IPS DF 6.9 (cell line): ENCODE results near the gene IGFALS.

Experiments used
- DNase-seq: peaks from one replicate; pipeline ENCODE4 v3.0.0-alpha.2; 2013; ENCODE audit warnings: low read depth, low spot score
- H3K27ac ChIP-seq: one replicate; pipeline ENCODE4 v1.5.1; 2013; ENCODE audit warnings: low read length, control low read depth
- H3K27me3 ChIP-seq: 2 replicates; pipeline ENCODE4 v1.6.1; 2013; ENCODE audit warnings: mild to moderate bottlenecking, low read length; ENCODE audit not compliant: control insufficient read depth, insufficient read depth
- H3K36me3 ChIP-seq: 2 replicates; pipeline ENCODE4 v1.6.1; 2013; ENCODE audit warnings: low read length; ENCODE audit not compliant: control insufficient read depth, insufficient read depth
- H3K4me1 ChIP-seq: 2 replicates; pipeline ENCODE4 v1.6.1; 2013; ENCODE audit warnings: low read length; ENCODE audit not compliant: control insufficient read depth, insufficient read depth
- H3K4me3 ChIP-seq: 2 replicates; pipeline ENCODE4 v1.5.1; 2013; ENCODE audit warnings: mild to moderate bottlenecking, low read length
- H3K9me3 ChIP-seq: 2 replicates; pipeline ENCODE4 v1.6.1; 2013; ENCODE audit warnings: low read length, inconsistent platforms; ENCODE audit not compliant: control insufficient read depth, insufficient read depth
- WGBS: extraction: QIAGEN DNeasy Blood & Tissue Kit; methylation state at CpG from one replicate; pipeline ENCODE4 v1.1.7; 2013; ENCODE audit warnings: mixed read lengths, missing lambda C conversion rate; ENCODE audit not compliant: insufficient read length, insufficient coverage; 5-methylcytosine and 5-hydroxymethylcytosine counted together

Gene IGFALS

DNA sequence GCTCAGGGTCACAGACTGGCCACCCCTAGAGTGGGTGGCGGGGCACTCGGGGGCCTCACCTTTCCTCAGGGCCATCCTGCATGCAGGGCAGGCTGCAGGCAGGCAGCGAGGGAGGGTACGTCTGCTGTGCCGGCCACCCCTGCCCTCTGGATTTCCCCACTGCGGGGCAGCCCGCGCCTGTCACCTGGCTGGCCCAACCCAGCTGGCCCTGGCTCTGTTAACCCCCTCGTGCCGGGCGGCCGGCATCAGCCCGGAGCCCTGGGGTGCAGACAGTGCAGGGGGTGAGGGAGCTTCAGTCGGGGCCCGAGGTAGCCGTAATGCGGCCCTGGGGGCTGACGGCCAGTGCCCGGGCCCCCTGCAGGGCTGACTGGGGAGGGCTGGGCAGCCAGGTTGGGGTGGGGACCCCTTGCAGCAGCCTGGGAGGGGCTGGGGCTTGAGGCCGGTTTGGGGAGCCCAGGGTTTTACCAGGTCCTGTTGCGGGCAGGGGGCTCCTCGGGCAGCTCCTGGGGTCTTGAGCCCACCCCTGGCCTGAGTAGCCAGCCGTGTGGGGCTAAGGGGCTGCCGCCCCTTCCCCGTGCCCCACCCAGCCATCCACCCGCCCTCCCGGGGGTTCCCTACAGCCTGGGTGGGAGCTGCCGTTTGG, at the start of gene IGFALS:
Gene IGFALS (minus strand): TSS at position 128 of the 643 bp plus-strand sequence. CDS start 53 bp downstream, at position 75.
- Histone ChIP-seq H3K9me3 (peaks cover 1% of the 10 kb centered on the region), H3K36me3 (peaks cover 7% of the 10 kb centered on the region), H3K4me1 (no peaks in the 10 kb centered on the region; the same call in 1 of the 2 replicates), H3K27ac (no peak within 1 kb of the TSS), H3K4me3 (no peak within 1 kb of the TSS), H3K27me3 (no peaks in the 10 kb centered on the region)
- no peak for DNase-seq
- WGBS: no CpG with 5 or more reads among the region's 28 CpGs

- Histone ChIP-seq H3K27ac (no peak overlapping the region), H3K4me3 (no peak overlapping the region), H3K36me3 (no peaks in the 10 kb centered on the region), H3K9me3 (no peaks in the 10 kb centered on the region), H3K4me1 (no peaks in the 10 kb centered on the region), H3K27me3 (0 out of 2 replicates have a peak, but pooled peaks cover 1% of the 10 kb centered on the region)
- no peak for DNase-seq
- WGBS: no CpG with 5 or more reads among the region's 9 CpGs
Measured at GRCh38 chr16:1839554-1839953, 46.0 kb upstream of the IGFALS start.

- H3K4me3 ChIP-seq: no peak overlapping the region
- no peak for DNase-seq
- no peak overlapping the region for H3K27ac ChIP-seq
- H3K9me3 ChIP-seq: no peaks in the 10 kb centered on the region
- WGBS: no CpG with 5 or more reads among the region's 5 CpGs
- 0 out of 2 replicates have a peak, but pooled peaks cover 1% of the 10 kb centered on the region for H3K27me3 ChIP-seq
- no peaks in the 10 kb centered on the region for H3K36me3 ChIP-seq
- no peaks in the 10 kb centered on the region for H3K4me1 ChIP-seq
Measured at GRCh38 chr16:1834096-1834495, 40.6 kb upstream of the IGFALS start.

DNA sequence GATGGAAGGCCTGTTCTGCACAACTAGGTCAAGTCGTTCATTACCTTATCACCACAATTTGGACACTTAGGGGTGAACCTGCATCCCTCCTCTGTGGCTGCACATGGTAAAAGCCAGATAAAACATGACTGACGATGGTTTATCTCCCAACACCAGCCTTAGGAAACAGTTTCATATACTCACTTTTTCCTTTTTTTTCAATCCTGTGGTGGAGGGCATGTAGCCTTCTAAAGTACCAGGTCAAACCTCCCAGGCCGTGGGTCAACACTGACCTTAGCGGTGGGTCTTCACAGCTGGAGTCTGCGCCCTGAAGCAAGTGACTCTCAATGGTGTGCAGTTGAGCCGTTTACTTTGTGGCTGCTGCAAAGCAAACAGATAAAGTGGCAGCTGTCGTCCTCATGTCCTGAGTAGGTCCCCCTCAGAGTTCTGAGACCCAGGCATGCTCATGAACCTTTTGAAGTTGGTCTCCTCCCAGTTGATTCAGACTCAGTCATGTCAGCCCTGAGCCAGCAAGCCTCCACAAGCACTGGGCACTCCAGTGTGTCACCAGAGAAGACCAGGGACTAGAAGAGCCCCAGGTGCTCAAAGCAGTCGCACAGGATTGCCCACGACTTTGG, 39.4 kb upstream of the IGFALS start:
- 0 out of 2 replicates have a peak, but pooled peaks cover 1% of the 10 kb centered on the region for H3K27me3 ChIP-seq
- H3K27ac ChIP-seq: no peak overlapping the region
- H3K36me3 ChIP-seq: no peaks in the 10 kb centered on the region
- no peaks in the 10 kb centered on the region for H3K9me3 ChIP-seq
- WGBS: no CpG with 5 or more reads among the region's 9 CpGs
- no peak for DNase-seq
- H3K4me3 ChIP-seq: no peak overlapping the region
- H3K4me1 ChIP-seq: no peaks in the 10 kb centered on the region

DNA sequence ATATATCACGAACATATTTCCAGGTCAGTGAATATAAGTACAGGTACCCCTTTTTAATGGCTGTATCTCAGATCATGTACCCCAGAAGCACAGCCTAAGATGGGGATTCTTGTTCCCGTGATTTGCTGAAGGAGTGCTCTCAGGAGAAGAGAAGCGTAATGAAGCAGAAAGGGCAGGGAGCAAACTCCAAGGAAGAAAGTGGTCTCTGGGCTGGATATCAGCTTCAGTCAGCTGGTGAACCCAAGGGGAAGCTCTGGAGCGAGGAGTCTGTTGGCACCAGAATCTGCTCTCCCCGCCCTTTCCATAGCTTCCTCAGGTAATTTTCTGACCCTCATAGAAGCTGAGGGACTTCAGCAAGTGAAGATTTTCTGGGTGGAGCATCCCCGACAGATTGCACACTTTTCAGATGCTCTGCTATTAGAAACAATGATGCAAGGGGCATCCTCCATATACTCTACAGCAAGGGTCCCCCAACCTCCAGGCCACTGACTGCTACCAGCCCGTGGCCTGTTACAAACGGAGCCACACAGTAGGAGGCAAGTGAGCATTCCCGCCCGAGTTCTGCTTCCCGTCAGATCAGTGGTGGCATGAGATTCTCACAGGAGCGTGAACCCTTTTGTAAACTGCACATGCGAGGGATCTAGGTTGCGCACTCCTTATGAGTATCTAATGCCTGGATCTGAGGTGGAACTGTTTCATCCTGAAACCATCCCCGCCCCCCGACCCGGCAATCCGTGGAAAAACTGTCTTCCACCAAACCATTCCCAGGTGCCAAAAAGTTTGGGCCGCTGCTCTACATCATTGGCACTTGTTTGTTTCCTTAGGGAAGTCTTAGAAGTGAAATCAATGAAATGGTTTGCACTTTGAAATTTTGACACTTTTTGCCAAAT, 37.9 kb upstream of the IGFALS start:
- no peak for DNase-seq
- no peak overlapping the region for H3K27ac ChIP-seq
- no peaks in the 10 kb centered on the region for H3K9me3 ChIP-seq
- no peaks in the 10 kb centered on the region for H3K4me1 ChIP-seq
- no CpG with 5 or more reads among the region's 19 CpGs for WGBS
- H3K36me3 ChIP-seq: no peaks in the 10 kb centered on the region
- no peak overlapping the region for H3K4me3 ChIP-seq
- H3K27me3 ChIP-seq: no peaks in the 10 kb centered on the region

- no peaks in the 10 kb centered on the region for H3K36me3 ChIP-seq
- H3K9me3 ChIP-seq: no peaks in the 10 kb centered on the region
- no peaks in the 10 kb centered on the region for H3K27me3 ChIP-seq
- H3K27ac ChIP-seq: no peak overlapping the region
- peaks cover 2% of the 10 kb centered on the region; the same call in 1 of the 2 replicates for H3K4me1 ChIP-seq
- whole genome bisulfite sequencing: no CpG with 5 or more reads among the region's 3 CpGs
- no peak overlapping the region for H3K4me3 ChIP-seq
- DNase-seq: no peak
Measured at GRCh38 chr16:1830213-1830612, 36.7 kb upstream of the IGFALS start.

GRCh38 chr16:1828645-1829410, 35.3 kb upstream of the IGFALS start:
- no peak overlapping the region for H3K4me3 ChIP-seq
- WGBS: no CpG with 5 or more reads among the region's 11 CpGs
- H3K27me3 ChIP-seq: no peaks in the 10 kb centered on the region
- H3K27ac ChIP-seq: no peak overlapping the region
- DNase-seq: no peak
- no peaks in the 10 kb centered on the region for H3K9me3 ChIP-seq
- H3K36me3 ChIP-seq: no peaks in the 10 kb centered on the region
- H3K4me1 ChIP-seq: peaks cover 2% of the 10 kb centered on the region; the same call in 1 of the 2 replicates

DNA sequence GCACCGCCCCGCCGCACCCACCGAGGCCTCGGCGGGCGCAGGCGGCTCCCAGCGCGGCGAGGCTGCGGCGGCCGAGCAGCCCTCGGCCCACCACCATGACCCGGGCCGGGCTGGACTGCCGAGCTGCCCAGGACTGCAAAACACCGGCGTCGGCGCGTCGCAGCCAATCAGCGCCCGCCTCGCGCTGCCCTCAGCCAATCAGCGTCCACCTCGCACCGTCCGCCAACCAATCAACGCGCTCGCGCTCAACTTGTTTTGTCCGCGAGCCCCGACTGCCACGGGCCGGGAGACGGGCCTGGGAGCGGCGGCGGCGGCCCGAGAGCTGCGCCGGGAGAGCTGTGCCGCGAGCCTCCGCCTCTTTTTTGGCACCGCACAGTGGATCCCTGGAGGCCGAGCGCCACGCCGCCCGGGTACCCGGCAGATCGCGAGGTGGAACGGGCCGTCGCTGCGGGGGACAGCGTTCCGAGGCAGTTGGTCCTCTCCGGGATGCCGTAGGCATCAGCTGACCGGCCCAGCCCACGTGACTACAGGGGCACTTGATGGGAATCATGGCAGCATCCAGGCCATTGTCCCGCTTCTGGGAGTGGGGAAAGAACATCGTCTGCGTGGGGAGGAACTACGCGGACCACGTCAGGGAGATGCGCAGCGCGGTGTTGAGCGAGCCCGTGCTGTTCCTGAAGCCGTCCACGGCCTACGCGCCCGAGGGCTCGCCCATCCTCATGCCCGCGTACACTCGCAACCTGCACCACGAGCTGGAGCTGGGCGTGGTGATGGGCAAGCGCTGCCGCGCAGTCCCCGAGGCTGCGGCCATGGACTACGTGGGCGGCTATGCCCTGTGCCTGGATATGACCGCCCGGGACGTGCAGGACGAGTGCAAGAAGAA, 33.4 kb upstream of the IGFALS start, which contains the start of the genes FAHD1 and HAGH:
Gene FAHD1 (plus strand): TSS at position 516 of the 883 bp plus-strand sequence. CDS start 33 bp downstream, at position 549.
Gene HAGH (minus strand): TSS at position 135 of the 883 bp plus-strand sequence. CDS start 38 bp downstream, at position 97.
- peaks cover 2% of the 10 kb centered on the region; the same call in 1 of the 2 replicates for H3K4me1 ChIP-seq
- H3K9me3 ChIP-seq: no peaks in the 10 kb centered on the region
- peak; percentile 84 for DNase-seq
- H3K4me3 ChIP-seq: peak within 1 kb of the TSS; percentile 94
- H3K27ac ChIP-seq: no peak within 1 kb of the TSS
- H3K36me3 ChIP-seq: 0 out of 2 replicates have a peak, but pooled peaks cover 3% of the 10 kb centered on the region
- no CpG with 5 or more reads among the region's 104 CpGs for WGBS
- H3K27me3 ChIP-seq: no peaks in the 10 kb centered on the region
